Stimulated activated CD8-positive, alpha-beta memory T cell treated with anti-CD3 and anti-CD28 coated beads, Interleukin-7, amount 100 ng/mL, for 1 hour (primary cell): ENCODE measurements around the gene CDH24.
"Not testable (repeated sequence)": the region's sequence is repeated elsewhere in the genome, so short reads cannot be mapped to it uniquely, and the experiment has no call there.

Experiments used
- DNase-seq, 2 donors: peaks; one replicate each; pipeline ENCODE4 v3.0.0-alpha.2; 2020; ENCODE audit warnings: low read depth in 2 of 2

The CDH24 gene

DNA sequence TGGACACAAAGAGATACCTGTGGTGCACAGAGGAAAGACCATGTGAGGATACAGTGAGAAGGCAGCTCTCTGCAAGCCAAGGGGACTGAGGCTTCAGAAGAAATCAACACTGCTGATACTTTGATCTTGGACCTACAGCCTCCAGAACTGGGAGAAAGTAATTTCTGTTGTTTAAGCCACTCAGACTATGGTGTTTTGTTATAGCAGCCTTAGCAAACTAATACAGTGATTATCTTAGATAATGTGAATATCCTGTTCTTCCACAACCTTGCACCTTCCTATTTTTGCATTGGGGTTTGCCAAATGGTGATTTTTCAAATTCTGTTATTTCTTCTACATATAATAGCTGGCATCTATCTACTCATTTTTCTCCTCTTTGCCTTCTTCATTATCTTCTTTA is 39.2 kb downstream of the CDH24 start:
- DNase-seq: no peak

DNA sequence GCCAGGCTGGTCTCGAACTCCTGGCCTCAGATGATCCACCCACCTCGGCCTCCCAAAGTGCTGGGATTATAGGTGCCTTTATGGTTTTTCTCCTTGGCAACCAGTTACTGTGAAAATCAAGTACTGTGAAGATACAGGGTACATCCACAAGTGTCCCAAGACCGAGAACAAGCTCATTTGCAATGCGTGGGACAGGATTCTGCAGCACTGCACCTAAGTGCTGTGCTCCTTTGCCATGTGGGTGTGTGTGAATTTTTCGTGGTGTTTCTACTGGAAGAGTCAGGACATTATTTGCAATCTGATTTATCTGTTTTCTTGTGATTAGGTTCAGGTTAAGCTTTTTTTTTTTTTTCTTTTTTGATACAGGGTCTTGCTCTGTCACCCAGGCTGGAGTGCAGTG is 40.2 kb downstream of the CDH24 start:
- DNase-seq: no peak

DNA sequence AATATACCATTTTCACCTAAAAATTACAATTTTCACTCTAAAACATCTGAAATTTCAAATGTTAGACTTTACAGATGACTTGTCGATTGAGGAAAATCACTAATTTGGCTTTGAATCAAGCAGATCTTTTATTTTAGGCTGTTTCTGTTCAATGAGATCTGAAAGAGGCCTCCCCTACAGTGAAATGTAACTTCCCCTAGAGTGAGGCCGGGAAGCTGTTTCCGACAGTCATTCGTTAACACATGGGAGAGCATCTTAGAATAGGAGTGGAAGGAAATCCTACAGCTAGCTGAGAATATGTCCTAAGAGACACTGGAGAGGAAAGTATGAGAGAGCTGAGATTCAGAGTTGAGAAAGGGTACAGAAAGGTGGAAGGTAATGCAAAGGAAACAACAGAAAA is 41.7 kb downstream of the CDH24 start:
- no peak for DNase-seq

DNA sequence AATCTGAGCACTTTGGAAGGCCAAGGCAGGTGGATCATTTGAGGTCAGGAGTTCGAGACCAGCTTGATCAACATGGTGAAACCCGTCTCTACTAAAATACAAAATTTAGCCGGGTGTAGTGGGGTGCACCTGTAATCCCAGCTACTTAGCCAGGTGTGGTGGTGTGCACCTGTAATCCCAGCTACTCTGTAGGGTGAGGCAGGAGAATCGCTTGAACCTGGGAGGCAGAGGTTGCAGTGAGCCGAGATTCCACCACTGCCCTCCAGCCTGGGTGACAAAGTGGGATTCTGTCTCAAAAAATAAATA is 43.6 kb downstream of the CDH24 start:
- not testable (repeated sequence) for DNase-seq

DNA sequence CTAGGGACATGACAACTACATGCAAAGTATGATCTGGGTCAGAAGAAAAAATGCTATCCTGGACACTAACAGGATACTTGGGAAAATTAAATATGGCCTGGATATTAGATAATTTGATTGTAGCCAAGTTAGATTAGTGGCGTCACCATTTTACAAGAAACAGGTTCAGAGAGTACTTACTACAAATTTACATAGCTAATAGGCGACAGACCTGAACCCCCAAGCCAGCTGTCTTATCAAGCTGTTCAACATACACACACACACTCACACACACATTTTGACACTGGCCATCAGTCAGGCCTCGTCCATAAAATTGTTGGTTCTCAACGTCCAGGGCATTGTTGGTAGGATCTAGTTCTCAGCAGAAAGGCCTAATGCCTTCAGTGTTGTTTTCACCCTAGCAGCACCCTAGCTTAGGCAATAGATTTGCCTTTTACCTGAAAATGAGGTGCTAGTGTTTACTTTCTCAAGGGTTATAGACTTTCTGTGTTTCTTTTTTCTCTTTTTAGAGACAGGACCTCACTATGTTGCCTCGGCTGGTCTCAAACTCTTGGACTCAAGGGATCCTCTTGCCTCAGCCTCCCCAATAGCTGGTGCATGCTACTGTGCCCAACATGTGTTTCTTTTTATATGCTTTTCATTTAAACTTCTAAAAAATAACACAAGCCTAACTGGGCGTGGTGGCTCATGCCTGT is 44.1 kb downstream of the CDH24 start:
- no peak for DNase-seq

DNA sequence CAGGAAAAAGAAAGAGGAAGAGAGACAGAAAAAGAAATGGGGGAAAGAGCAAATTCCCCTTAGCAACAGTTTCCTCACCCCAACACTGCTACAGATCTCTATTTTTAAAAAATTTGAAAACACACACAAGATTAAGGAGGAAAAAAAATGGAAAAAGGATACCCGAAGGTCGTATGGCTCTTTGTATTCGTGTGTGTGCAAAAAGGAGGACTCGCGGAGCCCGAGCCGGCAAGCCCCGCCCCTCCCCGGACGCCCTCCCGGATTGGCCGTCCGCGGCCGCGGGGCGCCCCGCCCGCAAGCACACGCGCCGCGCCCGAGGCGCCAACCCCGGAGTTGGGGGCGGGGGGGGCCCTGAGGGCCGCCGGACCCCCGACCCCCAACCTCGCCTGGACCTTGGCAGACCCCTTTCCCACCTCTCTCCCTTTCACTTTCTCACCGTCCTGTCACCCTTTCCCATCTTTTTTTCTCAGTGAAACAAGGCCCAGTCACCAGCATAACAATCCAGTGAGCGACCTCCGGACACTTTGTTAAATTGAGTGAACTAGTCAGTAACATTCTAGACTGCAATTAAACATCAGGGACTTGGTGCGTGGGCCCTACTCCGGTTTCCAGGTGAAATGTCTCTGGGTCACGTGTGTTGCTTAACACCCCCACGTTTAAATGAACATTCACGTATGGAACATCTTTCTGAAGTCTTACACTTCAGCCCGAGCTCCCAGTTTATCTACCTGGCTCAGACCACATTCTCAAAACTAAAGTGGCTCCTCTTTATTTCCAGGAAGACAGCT is 47.2 kb downstream of the CDH24 start, which contains the start of gene C14orf93:
Gene C14orf93 (minus strand): TSS at position 205 of the 788 bp plus-strand sequence. CDS start 11,120 bp downstream, outside the sequence.
- peak; percentile 54 to 57 for DNase-seq

DNA sequence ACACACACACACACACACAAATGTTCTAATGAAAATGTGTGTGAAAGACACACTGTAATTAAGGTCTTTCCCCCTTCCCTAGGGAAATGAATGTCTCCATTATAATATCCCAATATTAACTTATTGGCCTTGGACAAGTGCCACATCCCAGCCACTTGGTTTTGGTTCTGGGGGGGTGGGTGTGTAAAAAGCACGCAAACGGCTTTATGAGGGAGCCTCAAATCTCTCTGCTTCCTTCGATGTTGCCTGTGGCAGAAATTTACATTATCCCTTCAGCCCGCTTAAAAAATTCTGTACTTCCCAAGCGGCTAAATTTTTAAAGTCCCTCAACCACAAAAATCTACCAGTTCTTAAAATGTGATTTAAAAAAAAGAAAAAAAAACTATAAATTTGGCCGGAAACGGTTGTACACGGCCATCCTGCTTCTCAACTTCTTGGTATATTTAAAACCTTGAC is 47.8 kb downstream of the CDH24 start:
- DNase-seq: no peak

DNA sequence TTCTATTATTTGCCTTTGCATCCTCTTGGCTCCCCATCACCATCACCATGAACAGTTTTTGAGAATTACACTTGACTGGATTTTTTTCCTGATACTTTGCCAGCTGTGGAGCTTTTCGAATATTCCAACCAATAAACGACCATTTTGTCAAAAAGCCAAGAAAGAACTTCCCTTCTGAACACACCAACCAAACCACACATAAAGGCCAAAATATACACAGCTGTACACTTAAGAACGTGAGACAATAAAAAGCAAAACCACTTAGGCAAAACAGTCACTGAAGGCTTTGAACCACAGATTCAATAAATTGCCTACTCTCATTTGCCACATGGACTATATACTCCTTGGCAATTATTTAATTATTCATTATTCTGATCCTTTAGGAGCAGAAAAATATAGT is 48.5 kb downstream of the CDH24 start:
- DNase-seq: no peak

DNA sequence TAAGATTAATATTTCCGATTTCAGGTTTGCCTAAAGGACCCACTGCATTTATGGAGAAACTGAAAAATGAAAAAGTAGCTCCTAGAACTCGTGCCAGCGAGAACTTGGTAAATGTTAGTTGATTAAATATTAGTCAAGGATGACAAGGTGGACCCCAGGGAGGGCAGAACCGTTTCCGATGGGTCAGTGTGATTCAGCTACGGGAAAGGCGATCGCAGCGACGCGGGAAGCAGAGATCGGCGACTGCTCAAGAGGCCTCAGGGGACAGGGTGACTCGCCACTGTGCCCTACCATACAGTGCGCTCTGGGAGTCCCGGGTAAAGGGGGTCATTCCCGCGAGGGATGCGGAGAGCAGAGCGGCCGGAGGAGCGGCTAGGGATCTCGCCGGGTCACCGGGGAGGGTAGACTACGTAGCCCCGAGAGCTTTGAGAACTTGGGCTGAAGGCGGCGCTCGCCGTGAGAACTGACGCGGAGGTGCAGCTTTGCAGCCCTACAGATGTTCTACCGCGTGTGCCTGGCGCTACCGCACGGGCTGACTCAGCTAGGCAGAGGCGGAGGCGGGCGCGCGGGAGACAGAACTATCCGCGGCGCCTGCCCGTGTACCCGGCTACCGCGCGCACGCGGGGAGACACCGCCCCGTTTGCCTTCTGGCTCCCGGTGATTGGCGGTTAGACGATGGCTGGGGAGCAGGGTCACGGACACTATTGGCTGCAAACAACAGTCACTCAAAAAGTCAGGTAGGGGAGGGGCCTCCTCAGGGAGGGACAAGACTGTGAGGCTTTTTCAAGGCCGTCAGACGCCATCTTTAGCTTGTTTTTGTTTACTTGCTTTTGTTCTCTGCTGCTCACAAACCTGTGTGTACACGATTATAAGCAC is 50.5 kb downstream of the CDH24 start:
- peak; percentile 89 to 90 for DNase-seq

DNA sequence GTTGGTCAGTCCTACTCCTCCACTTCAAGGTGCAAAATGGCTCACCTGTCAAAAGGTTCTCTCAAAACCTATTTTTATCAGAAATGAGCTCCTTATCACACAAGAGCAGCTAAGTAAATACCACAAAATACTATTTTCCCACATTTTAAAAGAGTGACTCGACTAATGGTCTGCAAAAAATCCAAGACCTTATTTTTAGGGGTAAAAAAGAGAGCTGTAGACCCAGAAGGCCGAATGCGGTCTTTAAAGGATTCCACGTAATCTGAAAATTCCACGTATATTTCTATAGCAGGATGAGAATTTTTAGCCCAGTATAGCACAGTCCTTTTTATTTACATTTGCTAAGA is 51.2 kb downstream of the CDH24 start:
- DNase-seq: no peak

DNA sequence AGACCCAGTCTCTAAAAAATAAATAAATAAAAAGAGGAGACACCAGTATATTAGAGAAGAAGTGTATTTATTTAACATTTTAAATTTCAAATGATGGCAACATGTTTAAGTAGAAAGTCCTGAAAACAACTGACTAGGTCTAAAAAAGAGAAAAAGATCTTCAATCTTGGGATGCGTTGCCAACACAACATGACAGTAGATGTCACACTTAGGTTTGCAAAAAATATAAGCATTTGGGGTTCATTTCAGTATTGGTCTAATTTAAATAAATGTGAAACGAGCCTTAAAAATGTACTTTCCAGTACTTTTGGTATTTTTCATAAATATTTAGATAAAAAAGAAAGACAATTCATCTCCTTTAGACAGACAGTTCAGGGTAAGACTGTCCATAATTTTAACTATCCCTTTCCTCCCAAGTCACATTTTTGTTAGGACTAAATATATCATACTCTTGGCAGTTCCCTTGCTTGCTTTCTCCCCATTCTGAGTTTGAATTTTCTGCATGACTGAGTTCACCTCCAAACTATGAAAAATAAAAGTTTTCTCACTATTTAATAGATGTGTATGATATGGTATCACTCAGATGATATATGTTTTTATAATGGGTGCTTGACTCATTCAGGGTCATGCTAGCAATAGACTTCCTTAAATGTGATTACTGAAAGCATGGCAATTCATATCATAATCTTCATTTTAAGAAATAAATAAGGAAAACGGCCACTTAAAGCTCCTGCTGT is 51.7 kb downstream of the CDH24 start:
- DNase-seq: no peak

DNA sequence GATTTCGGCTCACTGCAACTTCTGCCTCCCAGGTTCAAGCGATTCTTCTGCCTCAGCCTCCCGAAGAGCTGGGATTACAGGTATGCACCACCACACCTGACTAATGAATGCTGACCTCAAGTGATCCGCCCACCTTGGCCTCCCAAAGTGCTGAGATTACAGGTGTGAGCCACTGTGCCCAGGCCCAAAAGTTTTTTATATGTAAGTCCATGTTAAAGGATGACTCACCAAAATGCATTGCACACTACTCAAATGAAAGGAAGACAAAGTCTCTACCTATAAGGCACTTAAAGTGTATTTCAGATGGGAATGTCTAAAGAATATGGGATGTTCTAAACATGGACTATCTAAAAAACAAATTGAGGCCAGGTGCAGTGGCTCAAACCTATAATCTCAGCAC is 53.0 kb downstream of the CDH24 start:
- not testable (repeated sequence) for DNase-seq

DNA sequence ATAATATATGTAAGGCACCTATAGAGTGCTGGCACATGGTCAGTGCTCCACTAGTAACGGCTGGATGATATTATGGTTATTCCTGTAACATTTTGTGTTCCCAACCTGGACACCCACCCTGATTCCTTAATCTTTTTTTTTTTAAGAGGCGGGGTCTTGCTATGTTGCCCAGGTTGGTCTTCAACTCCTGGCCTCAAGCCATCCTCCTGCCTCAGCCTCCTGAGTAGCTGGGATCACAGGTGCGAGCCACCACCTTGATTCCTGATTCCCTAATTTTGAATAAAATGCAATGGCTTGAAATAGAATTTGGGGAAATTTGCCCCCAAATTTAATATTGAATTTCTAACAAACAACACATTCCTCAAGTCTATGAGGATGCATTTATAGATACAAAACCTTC is 54.7 kb downstream of the CDH24 start:
- DNase-seq: no peak

DNA sequence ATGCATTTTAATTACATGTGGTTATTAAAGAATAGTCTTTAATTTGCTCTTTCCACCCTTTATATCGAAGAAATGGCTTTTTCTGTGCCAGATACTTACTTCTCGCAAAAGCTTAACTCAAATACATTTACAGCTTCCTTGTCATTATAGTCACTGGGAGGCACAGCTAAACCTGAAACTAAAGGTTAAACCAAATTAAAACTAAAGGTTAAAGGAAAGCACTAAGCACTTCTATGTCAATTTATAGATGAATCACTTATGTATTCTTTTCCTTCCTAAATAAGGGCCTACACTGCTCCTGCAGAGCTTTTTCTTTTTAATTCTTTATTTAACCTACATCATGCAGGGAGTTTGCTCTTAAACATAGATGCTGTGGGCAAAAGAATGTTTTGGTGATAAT is 56.5 kb downstream of the CDH24 start:
- no peak for DNase-seq

DNA sequence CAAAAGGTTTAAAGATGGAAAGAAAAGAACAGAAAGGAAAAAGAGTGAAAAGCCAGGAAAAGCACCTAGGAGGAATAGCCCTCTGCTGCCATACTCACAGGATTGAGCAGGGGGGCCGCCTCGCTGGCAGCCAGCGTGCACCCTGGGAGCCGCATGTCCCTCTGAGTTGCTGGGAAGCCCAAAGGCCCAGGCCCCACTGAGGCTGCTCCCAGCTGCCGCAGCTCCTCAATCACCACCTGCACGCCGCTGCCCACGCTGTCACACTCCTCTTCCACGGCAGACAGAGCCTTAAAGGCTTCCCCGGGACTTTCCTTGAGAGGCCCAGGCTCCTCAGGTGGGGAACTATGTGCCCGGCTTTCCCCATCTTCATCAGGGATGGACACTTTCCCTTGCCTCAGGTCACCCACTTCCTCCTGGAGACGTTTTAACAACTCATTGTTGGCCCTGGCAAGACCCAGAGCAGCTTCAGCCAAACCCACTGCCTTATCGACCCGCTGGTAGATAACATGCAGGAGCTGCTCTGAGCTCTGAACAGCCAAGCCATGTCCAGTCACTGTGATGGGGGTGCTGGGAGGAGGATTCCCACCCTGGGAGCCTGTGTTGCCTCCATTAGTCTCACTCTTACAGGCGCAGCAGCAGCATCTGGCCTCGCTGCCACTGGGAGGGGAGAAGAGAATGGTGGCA is 58.8 kb downstream of the CDH24 start:
- DNase-seq: no peak

DNA sequence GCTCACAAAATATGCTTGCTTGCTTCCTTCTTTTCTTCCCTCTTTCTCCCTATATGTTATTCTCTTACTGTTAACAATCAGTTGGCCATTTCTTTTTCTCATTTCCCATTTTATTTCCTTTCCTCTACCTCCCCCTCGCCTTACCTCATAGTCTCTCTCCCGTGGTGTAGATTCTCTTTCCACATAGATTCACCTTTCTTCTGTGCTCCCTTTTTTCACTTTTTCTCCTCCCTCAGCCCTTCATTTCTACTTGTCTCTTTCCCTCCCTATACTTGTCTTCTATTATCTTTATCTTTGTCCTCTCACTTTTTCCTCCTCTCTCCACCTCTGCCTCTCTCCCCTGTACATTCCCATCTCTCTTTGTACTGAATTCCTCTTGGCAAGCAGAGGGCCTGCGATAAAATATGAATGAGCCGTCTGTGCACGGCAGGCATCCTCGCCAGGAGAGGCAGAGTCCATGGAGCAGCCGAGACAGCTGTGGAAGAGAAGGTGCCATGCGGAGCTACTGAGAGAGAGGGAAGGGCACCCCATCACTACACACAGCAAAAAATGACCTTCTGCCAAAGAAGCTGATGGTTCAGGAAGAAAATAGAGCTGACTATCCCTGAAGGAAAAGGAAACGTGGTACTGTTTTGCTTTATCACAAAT is 59.5 kb downstream of the CDH24 start:
- DNase-seq: no peak
